ENCODE results near the gene CABP7. TPM values are rescaled to one million over a fixed set of nuclear protein-coding genes. Genes with fewer than 3 reads are reported as not detected.

The CABP7 gene
- total and polyA plus RNA-seq, 10 donors = 0.04 to 0.37 (median 0.15) TPM; not detected in 5

- Histone ChIP-seq H3K4me1 (peaks cover 0 to 14% (median 9%) of the 10 kb centered on the region in 6 donors), H3K36me3 (peaks cover 0 to 100% (median 32%) of the 10 kb centered on the region in 6 donors), H3K27me3 (replicated peaks in 1 of 7) (no peaks in the 10 kb centered on the region), H3K9me3 (no peaks in the 10 kb centered on the region), H3K4me3 (no peak overlapping the region), H3K27ac (no peak overlapping the region)
- 39 to 52% (median 46%) methylated on average over 6 to 8 of the region's 8 CpGs for WGBS, 5 donors
- intact Hi-C loops (cut with DNase I; ENCODE audit: low total_unique reads) = no loop called here
- peak; percentile 86 for DNase-seq
- TF ChIP-seq POLR2AphosphoS5 (IDR thresholded peaks at IDR 0.05) = peak in 2 of 3 donors; percentile 24 to 26
- no peak for TF ChIP-seq POLR2A (IDR thresholded peaks at IDR 0.05)
- TF ChIP-seq, protein P1, sequence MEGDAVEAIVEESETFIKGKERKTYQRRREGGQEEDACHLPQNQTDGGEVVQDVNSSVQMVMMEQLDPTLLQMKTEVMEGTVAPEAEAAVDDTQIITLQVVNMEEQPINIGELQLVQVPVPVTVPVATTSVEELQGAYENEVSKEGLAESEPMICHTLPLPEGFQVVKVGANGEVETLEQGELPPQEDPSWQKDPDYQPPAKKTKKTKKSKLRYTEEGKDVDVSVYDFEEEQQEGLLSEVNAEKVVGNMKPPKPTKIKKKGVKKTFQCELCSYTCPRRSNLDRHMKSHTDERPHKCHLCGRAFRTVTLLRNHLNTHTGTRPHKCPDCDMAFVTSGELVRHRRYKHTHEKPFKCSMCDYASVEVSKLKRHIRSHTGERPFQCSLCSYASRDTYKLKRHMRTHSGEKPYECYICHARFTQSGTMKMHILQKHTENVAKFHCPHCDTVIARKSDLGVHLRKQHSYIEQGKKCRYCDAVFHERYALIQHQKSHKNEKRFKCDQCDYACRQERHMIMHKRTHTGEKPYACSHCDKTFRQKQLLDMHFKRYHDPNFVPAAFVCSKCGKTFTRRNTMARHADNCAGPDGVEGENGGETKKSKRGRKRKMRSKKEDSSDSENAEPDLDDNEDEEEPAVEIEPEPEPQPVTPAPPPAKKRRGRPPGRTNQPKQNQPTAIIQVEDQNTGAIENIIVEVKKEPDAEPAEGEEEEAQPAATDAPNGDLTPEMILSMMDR (IDR thresholded peaks at IDR 0.05 in 8 of 11, conservative IDR thresholded peaks at IDR 0.05 in 3 of 11) = peak; percentile 30 to 79 (median 62)
These were observed 30.0 kb upstream of the CABP7 start for GRCh38 chr22:29689880-29690213.

DNA sequence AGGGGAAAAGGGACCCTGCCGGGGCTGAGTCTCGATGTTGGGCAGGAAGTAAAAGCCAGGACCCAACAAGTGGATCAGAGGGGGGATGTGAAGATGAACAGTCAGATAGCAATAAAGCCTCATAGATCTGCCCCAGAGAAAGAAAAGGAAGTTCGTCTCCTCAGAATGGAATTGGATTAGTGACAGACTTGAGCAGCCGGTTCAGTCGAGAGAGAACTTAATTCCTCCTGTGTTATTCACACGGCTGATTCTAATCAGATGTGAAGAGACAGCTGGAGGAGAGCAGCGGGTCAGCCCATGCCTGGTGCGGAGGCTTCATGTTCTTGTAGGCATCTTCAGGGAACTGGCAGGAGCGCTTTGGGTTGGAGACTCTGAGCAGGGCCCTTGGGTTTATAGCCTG, 29.3 kb upstream of the CABP7 start:
- intact Hi-C loops (cut with DNase I; ENCODE audit: low total_unique reads) = no loop called here
- TF ChIP-seq POLR2AphosphoS5 (IDR thresholded peaks at IDR 0.05) (no peak), POLR2A (IDR thresholded peaks at IDR 0.05) (no peak)
- TF ChIP-seq, protein P1 (IDR thresholded peaks at IDR 0.05 in 8 of 11, conservative IDR thresholded peaks at IDR 0.05 in 3 of 11) = no peak
- H3K9me3 ChIP-seq = no peaks in the 10 kb centered on the region
- no peak for DNase-seq
- no peaks in the 10 kb centered on the region for H3K27me3 ChIP-seq (replicated peaks in 1 of 7)
- no peak overlapping the region for H3K4me3 ChIP-seq
- H3K36me3 ChIP-seq = peaks cover 0 to 100% (median 36%) of the 10 kb centered on the region in 6 donors
- 63 to 82% (median 81%) methylated on average over 7 to 9 of the region's 9 CpGs for WGBS, 5 donors
- H3K4me1 ChIP-seq = peaks cover 0 to 14% (median 9%) of the 10 kb centered on the region in 6 donors
- no peak overlapping the region for H3K27ac ChIP-seq

DNA sequence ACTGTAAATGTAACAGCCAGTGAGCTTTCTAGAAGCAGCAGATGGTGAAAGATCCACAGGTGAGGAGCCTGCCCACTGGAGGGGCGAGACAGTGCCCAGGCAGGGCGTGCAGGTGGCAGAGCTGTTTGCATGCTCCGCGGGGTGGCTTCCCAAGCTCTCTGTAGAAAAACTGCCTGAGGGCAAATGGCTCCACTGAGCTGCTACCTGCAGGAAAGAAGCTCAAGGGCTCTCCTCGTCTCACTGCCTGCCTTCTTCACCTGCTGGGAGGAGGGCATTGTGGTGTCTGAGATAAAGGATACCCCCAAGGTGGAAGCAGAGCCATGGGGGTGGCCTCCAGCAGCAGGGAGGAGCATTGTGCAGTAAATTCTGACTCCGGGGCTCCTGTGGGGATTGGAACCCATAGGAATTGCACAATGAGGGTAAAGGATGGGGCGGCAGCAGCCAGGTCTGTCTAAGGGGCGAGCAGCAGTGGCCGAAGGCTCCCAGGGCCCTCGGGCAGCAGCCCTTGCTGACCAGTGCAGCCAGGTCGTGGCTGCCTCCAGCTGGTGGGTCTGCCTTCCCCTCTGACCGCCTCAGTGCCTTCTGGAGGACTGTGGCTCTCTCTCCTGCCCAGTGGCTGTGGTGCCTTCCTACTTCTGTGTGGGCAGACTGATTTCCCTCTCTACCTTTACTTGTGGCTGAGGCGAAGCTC, 28.0 kb upstream of the CABP7 start:
- H3K27me3 ChIP-seq (replicated peaks in 1 of 7) = no peaks in the 10 kb centered on the region
- H3K4me1 ChIP-seq = peaks cover 0 to 14% (median 9%) of the 10 kb centered on the region in 6 donors
- H3K27ac ChIP-seq = no peak overlapping the region
- WGBS, 5 donors = 86 to 98% (median 93%) methylated on average over 12 to 13 of the region's 13 CpGs
- peaks cover 0 to 100% (median 42%) of the 10 kb centered on the region in 6 donors for H3K36me3 ChIP-seq
- H3K9me3 ChIP-seq = no peaks in the 10 kb centered on the region
- DNase-seq = no peak
- no peak overlapping the region for H3K4me3 ChIP-seq
- TF ChIP-seq POLR2A (IDR thresholded peaks at IDR 0.05) (no peak), POLR2AphosphoS5 (IDR thresholded peaks at IDR 0.05) (no peak)
- TF ChIP-seq, protein P1 (IDR thresholded peaks at IDR 0.05 in 8 of 11, conservative IDR thresholded peaks at IDR 0.05 in 3 of 11) = no peak
- intact Hi-C loops (cut with DNase I; ENCODE audit: low total_unique reads) = no loop called here

DNA sequence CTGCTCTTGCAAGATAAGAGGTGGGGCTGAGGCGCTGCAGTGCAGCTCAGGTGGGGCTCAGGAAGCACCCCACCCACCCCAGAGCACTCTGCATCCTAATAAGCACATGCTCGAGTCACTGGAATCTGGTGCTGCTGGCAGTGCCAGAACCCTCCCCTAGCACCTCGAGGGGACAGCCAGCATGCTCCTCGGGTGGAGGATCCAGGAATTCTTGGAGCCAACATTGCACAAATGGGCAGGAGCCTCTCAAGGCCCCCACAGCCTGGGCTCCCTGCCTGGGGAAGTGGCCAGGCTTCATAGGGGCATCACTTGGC, 27.5 kb upstream of the CABP7 start:
- no peaks in the 10 kb centered on the region for H3K27me3 ChIP-seq (replicated peaks in 1 of 7)
- no peaks in the 10 kb centered on the region for H3K9me3 ChIP-seq
- H3K36me3 ChIP-seq = peaks cover 0 to 100% (median 44%) of the 10 kb centered on the region in 6 donors
- no peak for DNase-seq
- no peak overlapping the region for H3K27ac ChIP-seq
- H3K4me3 ChIP-seq = no peak overlapping the region
- intact Hi-C loops (cut with DNase I; ENCODE audit: low total_unique reads) = no loop called here
- 71 to 82% (median 79%) methylated on average over 4 of the region's 4 CpGs for WGBS, 5 donors
- no peak for TF ChIP-seq POLR2AphosphoS5 (IDR thresholded peaks at IDR 0.05)
- TF ChIP-seq, protein P1 (IDR thresholded peaks at IDR 0.05 in 8 of 11, conservative IDR thresholded peaks at IDR 0.05 in 3 of 11) = no peak
- no peak for TF ChIP-seq POLR2A (IDR thresholded peaks at IDR 0.05)
- peaks cover 0 to 14% (median 9%) of the 10 kb centered on the region in 6 donors for H3K4me1 ChIP-seq
